Measurements from ENCODE around the gene ELMO1.

ELMO1 gene

GRCh38 chr7:37255327-37255944 is 193.2 kb downstream of the ELMO1 start:
- no peak for DNase-seq

- no peak for DNase-seq
Observed at GRCh38 chr7:37251222-37251621, 197.4 kb downstream of the ELMO1 start.

GRCh38 chr7:37249240-37249639 is 199.4 kb downstream of the ELMO1 start:
- DNase-seq, result no peak

DNA sequence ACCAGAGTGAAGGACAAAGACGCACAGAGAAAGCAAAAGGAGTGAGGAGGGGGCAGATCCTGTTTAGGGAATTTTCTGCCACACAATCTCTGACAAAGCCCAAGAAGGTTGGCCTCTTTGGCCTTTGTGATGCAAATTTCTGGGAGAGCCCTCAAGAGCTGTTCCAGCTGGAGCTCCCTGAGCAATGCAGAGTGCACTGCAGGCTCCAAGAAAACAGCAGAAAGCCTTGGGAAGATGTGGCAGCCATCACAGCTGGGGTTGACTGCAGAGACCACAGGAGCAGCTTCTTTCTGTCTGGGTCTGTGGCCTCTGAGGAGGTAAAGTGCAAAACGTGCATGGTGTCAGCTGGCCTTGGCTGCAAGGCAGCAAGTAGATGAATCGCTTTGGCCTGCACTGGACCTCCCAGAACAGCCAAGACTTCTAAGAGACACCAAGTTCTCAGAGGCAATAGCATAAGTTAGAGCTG is 200.2 kb downstream of the ELMO1 start:
- no peak for DNase-seq

- DNase-seq, result no peak
Observed at GRCh38 chr7:37247861-37248260, 200.8 kb downstream of the ELMO1 start.

GRCh38 chr7:37245590-37245989 is 203.1 kb downstream of the ELMO1 start:
- DNase-seq, result no peak

DNA sequence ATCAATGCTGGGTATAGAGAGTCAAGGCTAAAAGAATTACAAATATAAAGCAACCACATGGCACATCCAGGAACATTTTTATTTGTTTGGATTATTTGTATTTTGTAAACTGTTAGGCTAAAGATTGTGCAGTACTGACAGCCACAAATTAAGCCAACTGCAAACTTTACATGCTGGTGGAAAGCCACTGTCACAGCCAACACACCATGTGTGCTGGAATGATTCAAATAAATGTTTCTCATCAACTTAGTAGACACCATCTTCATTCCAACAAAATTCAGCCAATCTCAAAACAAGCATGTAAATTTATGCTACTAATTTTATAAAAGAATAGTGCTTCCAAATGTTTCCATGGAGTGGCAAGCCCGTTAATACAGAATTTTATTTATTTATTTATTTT is 211.8 kb downstream of the ELMO1 start:
- no peak for DNase-seq

DNA sequence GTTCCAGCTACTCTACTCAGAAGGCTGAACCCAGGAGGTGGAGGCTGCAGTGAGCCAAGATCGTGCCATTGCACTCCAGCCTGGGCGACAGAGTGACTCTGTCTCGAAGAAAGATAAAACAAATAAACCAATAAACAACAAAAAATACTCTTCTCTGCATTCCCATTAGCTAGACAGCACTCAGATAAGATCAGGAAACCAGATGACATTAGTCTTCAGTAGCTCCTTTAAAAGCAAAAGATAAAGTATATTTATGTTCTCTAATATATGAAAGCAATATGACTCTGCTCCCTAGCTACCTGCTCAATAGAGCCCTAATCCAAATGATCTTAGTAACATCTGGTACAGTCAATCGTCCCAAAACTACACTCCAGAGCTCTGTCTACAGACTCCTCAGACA is 212.9 kb downstream of the ELMO1 start:
- no peak for DNase-seq

DNA sequence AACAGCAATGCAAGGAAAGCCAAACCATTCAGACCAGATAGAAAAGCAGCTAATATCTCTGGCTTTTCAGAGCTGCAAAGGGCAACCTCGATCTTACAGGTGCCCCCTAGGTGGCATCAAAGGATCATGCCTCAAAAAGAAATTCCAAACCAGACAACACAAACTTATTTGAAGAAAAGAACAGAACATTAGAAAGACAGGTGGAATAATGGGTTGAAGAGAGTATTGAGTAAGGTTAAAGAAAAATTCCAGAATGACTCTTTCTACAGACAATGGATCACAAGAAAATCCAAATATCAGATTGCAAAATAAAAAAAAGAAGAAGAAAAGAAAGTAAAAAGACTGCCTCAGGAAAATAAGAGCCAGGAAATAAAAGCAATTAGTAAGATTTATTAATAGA is 213.7 kb downstream of the ELMO1 start:
- no peak for DNase-seq

DNA sequence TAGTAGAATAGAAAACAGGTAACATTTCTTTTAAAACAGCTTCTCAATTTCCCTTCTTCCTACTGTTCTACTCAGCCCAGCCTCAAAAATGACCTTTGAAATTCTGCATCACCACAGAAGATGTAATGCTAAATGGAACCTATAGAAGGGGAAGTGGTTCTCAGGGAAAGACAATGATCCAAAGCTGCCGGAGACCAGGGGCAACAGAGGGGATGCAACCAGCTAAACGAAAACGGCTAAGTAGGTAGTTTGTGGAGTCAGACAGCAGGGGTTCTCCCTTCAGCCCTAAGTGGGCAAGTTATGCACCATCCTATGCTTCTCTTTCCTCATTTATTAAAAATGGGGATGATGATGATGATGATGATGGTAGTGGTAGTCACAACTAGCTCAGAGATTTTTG is 214.3 kb downstream of the ELMO1 start:
- DNase-seq, result no peak

DNA sequence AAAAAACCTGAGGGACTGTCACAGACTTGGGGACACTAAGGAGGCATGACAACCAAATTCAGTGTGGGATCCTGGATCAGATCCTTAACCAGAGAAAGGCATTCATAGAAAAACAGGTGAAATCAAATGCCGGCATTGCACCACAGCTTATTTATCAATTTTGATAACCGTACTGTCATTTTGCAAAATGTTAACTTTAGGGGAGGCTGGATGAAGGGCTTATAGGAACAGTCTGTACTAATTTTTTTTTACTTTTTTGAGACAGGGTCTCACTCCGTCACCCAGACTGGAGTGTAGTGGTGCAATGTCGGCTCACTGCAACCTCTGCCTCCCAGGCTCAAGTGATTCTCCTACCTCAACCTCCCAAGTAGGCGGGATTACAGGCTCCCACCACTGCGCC is 217.1 kb downstream of the ELMO1 start:
- no peak for DNase-seq

DNA sequence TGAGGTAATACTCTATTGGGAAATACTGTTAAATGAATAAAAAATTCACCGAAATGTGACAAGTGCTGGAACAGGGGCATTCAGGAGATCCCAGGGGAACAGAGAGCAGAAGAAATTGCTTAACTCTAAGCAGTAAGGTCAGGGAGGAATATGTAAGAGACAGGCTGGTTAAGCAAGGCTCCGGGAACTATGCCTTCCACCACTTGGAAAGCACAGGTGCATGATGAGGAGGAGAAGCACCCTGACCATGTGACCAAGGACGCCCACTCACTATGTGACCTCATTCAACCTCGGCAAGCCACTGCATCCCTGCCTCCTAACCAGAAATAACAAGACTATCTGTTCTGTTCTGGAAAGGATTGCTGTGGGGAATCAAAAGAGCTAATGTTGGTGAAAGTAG is 218.4 kb downstream of the ELMO1 start:
- no peak for DNase-seq

DNA sequence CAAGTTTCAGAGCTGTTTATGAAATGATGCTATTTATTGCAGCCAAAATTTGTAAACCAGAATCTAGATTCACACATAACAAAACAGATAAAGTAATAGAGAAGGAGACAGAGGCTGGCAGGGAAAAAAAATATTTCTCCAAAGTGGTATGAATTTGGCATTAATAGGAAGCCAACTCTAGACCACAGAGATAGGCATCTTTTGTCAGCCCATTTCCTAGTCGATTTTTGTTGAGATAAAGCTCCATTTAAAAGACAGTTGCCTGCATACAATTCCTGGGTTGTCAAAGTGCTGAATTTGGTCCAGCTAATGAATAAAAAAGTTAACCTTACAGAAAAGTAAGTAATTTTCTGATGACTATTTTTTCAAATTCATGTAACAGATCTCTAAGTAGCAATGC is 219.3 kb downstream of the ELMO1 start:
- DNase-seq, result no peak

DNA sequence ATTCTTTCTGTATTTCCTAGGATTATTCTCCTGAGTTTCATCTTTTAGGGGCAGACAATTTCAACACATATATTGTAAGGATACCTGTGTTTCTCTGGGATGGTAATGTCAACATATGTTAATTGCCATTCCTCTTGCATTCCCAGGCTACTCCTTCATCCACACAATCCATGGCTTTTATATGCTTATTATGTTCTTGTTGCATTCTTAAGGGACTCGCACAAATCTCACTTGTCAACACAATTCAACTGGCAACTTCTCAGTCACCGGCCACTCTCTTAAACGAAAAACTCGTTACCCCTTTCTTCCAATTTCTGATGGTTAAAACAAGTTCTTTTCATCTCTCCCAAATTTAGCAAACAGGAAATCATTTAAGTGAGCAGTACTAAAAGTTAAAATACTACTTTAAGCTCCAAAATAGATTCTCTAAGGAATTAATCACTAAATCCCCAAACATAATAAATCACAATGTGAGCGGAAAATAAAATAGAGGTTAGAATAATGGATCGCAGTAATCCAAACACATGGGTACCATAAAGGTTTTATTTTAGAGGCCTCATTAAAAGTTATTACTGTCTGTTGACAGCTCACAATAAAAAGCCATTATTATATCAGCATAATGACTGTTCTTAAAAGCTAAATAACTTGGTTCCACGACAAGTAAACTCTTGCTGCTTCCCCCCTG is 223.2 kb downstream of the ELMO1 start:
- no peak for DNase-seq

DNA sequence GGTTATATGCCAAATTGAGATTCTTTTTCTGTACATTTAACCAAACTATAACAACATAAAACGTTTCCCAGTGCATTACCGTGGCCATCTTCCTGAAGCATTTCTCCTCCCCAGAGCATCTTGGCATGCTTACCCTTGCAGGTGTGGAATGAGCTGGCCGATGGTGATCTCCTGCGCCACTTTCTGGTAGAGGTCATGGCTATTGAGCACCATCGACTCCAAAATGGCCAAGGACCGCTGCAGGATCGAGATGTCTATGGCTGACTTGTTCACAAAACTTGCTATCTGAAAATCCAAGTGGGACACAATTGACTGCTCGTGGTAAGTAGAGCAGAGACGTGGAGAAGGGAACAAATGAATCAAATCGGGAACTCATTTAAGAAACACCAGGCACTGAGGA is 223.9 kb downstream of the ELMO1 start:
- DNase-seq, result no peak

DNA sequence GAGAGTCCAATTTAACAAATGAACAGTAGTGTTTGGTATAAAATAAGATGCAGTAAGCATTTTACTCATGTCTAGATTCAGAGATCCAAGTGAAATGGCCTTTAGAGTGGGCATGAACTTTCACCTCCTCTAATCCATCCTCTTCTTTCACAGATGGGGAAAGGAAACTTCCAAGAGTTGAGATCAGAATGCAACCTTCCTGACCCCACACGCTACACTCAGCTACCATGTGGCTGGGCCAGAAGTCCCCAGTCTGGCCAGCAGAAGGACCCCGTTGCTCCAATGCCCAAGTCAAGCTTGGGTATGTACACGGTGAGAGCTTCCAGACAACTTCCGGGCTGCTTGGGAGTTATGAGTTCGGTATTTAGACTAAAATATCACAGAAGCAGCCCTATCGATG is 228.0 kb downstream of the ELMO1 start:
- no peak for DNase-seq

DNA sequence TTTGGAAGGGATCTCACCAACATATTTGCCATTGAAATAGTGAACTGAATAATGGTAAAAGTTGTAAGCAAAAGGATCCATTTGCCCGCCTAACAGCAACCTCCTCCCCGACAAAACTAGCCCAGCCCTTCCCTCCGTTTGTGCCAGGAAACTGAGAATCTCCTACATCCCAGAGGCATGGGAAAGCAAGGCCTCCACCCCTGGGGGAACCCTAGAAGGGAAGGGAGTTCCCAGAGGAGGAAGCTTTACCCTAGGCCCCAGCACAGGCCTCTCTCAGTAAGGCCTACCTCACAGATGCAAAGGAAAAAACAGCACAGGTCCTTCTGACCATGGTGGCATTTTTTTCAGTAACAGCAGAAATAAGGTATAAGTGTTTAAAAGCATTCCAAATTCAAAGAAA is 229.7 kb downstream of the ELMO1 start:
- DNase-seq, result no peak

DNA sequence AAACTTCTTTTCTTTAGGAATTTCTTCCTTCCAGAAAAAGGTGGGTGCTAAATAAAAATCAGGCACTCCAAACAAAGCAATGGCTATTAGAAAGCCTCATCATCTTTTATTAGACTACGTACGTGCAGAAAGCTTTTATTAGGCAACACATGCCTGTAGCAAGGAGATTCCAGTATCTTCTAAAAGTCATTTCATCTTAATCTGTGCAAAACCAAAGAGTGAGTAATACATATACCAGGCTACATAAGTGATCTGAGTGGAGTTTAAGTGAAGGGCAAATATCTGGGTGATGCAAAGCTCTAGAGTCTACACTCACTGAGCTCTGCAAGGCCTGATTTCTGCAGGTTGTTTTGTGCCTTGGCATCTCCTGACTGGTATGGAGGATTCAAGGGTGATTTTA is 231.7 kb downstream of the ELMO1 start:
- no peak for DNase-seq

DNA sequence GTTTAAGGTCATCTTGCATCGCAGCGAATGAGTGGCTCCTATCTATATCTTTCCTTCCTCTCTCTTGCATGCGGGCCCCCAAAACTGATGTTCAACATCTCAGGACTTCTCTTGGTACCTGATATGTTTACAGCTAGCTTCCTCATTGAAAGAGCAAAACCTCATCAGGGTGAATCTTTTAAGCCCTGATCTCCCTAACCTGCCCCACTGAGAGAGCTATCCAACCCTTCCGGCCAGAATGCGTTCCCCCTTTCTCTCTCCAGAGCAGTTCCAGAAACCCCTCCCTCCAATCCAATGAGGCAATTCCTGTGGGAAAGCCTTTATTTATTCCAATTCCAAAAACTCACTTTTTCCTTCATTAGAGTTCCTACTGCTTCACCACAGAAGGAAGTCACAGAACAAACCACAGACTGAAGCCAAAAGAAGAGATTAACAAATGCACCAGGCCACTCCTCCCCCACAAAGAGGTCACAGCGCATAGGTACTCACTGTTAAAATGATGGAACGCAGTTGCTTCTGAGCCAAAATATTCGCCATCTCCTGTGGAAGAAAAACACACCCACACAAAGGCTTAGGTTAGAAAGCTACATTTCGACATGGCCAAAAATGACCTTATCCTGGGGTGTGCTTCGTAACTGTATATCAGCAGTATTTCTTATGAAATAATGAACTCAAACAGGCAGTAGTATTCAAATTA is 232.4 kb downstream of the ELMO1 start:
- DNase-seq, result no peak

GRCh38 chr7:37215290-37215923 is 233.3 kb downstream of the ELMO1 start:
- no peak for DNase-seq

GRCh38 chr7:37212556-37212955 is 236.1 kb downstream of the ELMO1 start:
- DNase-seq, result no peak

DNA sequence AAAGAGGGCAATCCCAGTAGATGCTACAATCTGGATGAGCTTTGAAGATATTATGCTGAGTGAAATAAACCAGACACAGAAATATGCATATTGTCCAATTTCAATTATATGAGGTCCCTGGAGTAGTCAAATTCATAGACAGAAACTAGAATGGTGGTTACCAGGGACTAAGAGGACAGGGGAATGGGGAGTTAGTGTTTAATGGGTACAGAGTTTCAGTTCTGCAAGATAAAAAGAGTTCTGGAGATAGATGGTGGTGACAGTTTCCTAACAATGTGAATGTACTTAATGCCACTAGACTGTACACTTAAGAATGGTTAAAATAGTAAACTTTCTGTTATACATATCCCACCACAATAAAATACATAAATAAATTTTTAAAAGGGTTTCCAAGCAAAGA is 236.6 kb downstream of the ELMO1 start:
- DNase-seq, result no peak

- no peak for DNase-seq
Observed at GRCh38 chr7:37211097-37211880, 237.4 kb downstream of the ELMO1 start.

Data from EL (cell line).